Upper lobe of left lung (tissue), 6 donors: Measurements from ENCODE around the gene UBE3B. TPM values are rescaled to one million over a fixed set of nuclear protein-coding genes. Genes with fewer than 3 reads are reported as not detected.
A peak's percentile ranks its signal among the peaks of the same experiment; 100 is the strongest.

Experiments used
- ATAC-seq, 2 donors: fragments of 200-7000 bp; cut with Tn5 transposase; one replicate each; pipeline ENCODE4 v1.9.1; 2022; ENCODE audit warnings: mild to moderate bottlenecking in 2 of 2, moderate library complexity in 2 of 2; ENCODE audit not compliant: low FRiP score in 2 of 2
- DNase-seq, 2 donors: peaks; one replicate each; pipeline ENCODE4 v3.0.0-alpha.2; 2019 to 2020
- H3K27ac ChIP-seq, 4 donors: fragments of 200-600 bp; sonication (generic); one replicate each; pipeline ENCODE4 v1.5.1; 2016 to 2019
- H3K27me3 ChIP-seq, 4 donors: fragments of 200-600 bp; sonication (generic); one replicate each; pipeline ENCODE4 v1.5.1; 2017 to 2019
- H3K36me3 ChIP-seq, 4 donors: fragments of 200-600 bp; sonication (generic); one replicate each; pipeline ENCODE4 v1.5.1; 2016 to 2019
- H3K4me1 ChIP-seq, 4 donors: fragments of 200-600 bp; sonication (generic); one replicate each; pipeline ENCODE4 v1.5.1; 2018 to 2019
- H3K4me3 ChIP-seq, 4 donors: fragments of 200-600 bp; sonication (generic); one replicate each; pipeline ENCODE4 v1.5.1; 2017 to 2019; ENCODE audit warnings: mild to moderate bottlenecking in 2 of 4, moderate library complexity in 1 of 4
- H3K9me3 ChIP-seq, 4 donors: fragments of 200-600 bp; sonication (generic); one replicate each; pipeline ENCODE4 v1.5.1; 2018 to 2019
- EP300 ChIP-seq, 4 donors: sonication (generic); formaldehyde crosslinking; IDR thresholded peaks; one replicate each; pipeline ENCODE4 v1.5.1; 2017; ENCODE audit warnings: antibody characterized with exemption in 4 of 4, control low read depth in 2 of 4
- POLR2A ChIP-seq, 4 donors: fragments of 450-650 bp; IDR thresholded peaks; one replicate each; pipeline ENCODE4 v1.5.1; 2016 to 2017; ENCODE audit warnings: antibody characterized with exemption in 4 of 4, mild to moderate bottlenecking in 2 of 4
- POLR2AphosphoS5 ChIP-seq, 2 donors: sonication (generic); formaldehyde crosslinking; IDR thresholded peaks; one replicate each; pipeline ENCODE4 v1.5.1; 2017; ENCODE audit warnings: antibody characterized with exemption in 2 of 2
- WGBS, 2 donors: methylation state at CpG; one replicate each; pipeline ENCODE4 v1.1.5; 2017 to 2018; 5-methylcytosine and 5-hydroxymethylcytosine counted together
- total RNA-seq, 6 donors: library from RNA; depleted of rRNA in 4 of 6; stranded (reverse); fragments of >200 nt in 4 of 6; gene quantifications; one replicate each; pipeline versions ENCODE4 v1.1.0 to v1.2.1, GENCODE V29; 2016 to 2021
- TF ChIP-seq, protein P1 (sequence below), 6 experiments: fragments of 450-650 bp in 4 of 6; fragments of 200-600 bp in 2 of 6; sonication (generic) in 2 of 6; IDR thresholded peaks; one replicate each; pipeline ENCODE4 v1.5.1; 2016 to 2019; ENCODE audit warnings: antibody characterized with exemption in 6 of 6
- donor health status: DM: no; HTN: no; CAD: no; lungs with moderate emphysema.
- donor health status: DM: no; HTN: yes; CAD: no; lungs with severe emphysema.

Gene UBE3B
- total RNA-seq, 6 donors from 2014 or later = 27.0 to 69.1 (median 44.7) TPM

DNA sequence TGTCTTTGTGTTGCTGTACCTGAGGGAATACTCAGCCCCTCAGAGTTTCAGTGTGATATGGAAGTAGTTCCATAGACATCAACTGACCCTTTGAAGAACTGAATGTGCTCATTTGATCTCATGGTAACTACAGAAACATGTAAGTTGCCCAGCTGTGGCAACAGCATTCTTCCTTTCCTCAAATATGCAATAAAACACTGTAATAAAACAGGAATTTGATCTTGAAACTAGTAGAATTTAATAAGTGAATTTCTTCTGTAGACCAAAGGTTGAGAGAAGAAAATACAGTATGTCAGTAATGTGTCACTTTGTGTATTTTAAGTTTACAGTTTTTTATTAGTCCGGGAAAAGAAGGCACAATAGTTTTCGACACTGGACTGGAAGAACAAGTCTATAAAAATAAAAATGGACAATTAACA, 32.2 kb upstream of the UBE3B start:
- peak overlapping the region in 1 of 4 donors; percentile 48 for H3K27ac ChIP-seq
- no peak for ATAC-seq
- WGBS, 2 donors = 85 to 95% methylated on average over 2 of the region's 2 CpGs

DNA sequence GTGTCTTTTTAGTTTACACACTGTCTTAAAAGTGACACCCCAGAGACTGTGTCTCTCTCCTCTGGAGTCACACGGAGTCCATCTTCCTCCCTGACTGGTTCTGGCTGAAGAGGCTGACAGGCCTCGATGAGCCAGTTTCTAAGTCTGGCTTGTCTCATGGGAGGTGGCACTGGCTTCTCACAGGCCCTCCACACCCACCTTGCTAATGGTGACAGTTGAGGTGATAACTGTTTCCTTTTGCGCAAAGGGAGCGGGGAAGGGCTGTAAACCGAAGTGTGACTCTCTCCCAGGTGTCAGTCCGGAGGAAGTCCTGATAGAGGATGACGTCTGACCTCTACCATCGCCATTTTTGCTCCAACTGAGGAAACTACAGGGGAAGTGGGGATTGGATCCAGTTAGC, 30.6 kb upstream of the UBE3B start:
- Histone ChIP-seq H3K9me3 (no peaks in the 10 kb centered on the region), H3K4me1 (peaks cover 0 to 24% (median 19%) of the 10 kb centered on the region in 4 donors), H3K36me3 (peaks cover 3 to 77% (median 29%) of the 10 kb centered on the region in 4 donors), H3K27ac (no peak overlapping the region), H3K4me3 (no peak overlapping the region), H3K27me3 (no peaks in the 10 kb centered on the region)
- whole genome bisulfite sequencing, 2 donors = 88 to 92% methylated on average over 8 of the region's 8 CpGs
- DNase-seq = no peak
- TF ChIP-seq POLR2AphosphoS5 (IDR thresholded peaks at IDR 0.05) (no peak), EP300 (IDR thresholded peaks at IDR 0.05) (no peak), POLR2A (IDR thresholded peaks at IDR 0.05) (no peak)
- TF ChIP-seq, protein P1, sequence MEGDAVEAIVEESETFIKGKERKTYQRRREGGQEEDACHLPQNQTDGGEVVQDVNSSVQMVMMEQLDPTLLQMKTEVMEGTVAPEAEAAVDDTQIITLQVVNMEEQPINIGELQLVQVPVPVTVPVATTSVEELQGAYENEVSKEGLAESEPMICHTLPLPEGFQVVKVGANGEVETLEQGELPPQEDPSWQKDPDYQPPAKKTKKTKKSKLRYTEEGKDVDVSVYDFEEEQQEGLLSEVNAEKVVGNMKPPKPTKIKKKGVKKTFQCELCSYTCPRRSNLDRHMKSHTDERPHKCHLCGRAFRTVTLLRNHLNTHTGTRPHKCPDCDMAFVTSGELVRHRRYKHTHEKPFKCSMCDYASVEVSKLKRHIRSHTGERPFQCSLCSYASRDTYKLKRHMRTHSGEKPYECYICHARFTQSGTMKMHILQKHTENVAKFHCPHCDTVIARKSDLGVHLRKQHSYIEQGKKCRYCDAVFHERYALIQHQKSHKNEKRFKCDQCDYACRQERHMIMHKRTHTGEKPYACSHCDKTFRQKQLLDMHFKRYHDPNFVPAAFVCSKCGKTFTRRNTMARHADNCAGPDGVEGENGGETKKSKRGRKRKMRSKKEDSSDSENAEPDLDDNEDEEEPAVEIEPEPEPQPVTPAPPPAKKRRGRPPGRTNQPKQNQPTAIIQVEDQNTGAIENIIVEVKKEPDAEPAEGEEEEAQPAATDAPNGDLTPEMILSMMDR (IDR thresholded peaks at IDR 0.05) = no peak
- no peak for ATAC-seq

More for the DNA sequence above, 32.2 kb upstream of the UBE3B start:
- Histone ChIP-seq H3K9me3 (no peaks in the 10 kb centered on the region), H3K27me3 (no peaks in the 10 kb centered on the region), H3K4me3 (no peak overlapping the region), H3K36me3 (peaks cover 0 to 60% (median 19%) of the 10 kb centered on the region in 4 donors), H3K4me1 (peaks cover 0 to 21% (median 13%) of the 10 kb centered on the region in 4 donors)
- DNase-seq = no peak
- TF ChIP-seq EP300 (IDR thresholded peaks at IDR 0.05) = no peak
- no peak for TF ChIP-seq POLR2AphosphoS5 (IDR thresholded peaks at IDR 0.05)
- TF ChIP-seq POLR2A (IDR thresholded peaks at IDR 0.05) = no peak
- TF ChIP-seq, protein P1 (IDR thresholded peaks at IDR 0.05) = no peak

DNA sequence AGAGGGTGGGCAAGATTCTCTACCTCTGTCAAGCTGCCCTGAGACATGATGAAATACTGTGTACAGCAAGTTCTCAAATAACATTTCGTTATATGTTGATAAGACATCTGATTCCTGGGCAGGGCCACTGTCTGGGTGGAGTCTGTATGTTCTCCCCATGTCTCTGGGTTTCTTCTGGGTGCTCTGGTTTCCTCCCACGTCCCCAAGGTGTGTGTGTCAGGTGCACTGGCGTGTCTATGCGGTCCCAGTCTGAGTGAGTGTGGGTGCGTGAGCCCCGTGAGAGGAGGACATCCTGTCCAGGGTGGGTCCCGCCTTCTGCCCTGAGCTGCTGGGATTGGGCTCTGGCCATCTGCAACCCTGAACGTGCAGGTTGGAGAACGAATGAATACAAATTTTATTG, 30.0 kb upstream of the UBE3B start:
- 76 to 83% methylated on average over 9 of the region's 9 CpGs for WGBS, 2 donors
- no peak for DNase-seq
- no peak overlapping the region for H3K27ac ChIP-seq
- no peaks in the 10 kb centered on the region for H3K27me3 ChIP-seq
- no peak for ATAC-seq
- TF ChIP-seq, protein P1 (IDR thresholded peaks at IDR 0.05) = no peak
- no peak for TF ChIP-seq POLR2AphosphoS5 (IDR thresholded peaks at IDR 0.05)
- no peak for TF ChIP-seq POLR2A (IDR thresholded peaks at IDR 0.05)
- no peak for TF ChIP-seq EP300 (IDR thresholded peaks at IDR 0.05)
- H3K9me3 ChIP-seq = no peaks in the 10 kb centered on the region
- no peak overlapping the region for H3K4me3 ChIP-seq
- peaks cover 0 to 24% (median 19%) of the 10 kb centered on the region in 4 donors for H3K4me1 ChIP-seq
- H3K36me3 ChIP-seq = peaks cover 3 to 83% (median 34%) of the 10 kb centered on the region in 4 donors

DNA sequence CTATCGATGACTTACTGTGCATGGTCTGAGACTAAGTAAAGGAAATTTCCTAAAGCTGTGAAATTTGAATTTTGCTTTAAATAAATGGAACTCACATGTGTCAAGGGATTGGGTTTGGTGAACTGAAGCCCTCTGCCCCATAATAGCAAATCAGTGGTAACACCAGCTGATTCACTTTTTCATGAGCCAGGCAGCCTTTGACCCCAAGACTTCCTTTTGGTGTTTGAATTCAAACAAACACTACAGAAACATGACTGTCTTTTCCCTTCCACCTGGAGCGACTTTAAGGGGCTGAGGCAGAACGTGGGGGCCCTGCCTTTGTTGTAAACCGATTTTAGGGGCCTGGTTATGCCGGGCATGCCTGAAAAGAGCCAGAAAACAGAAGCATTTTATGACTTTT, 29.2 kb upstream of the UBE3B start:
- 66 to 76% methylated on average over 5 of the region's 5 CpGs for WGBS, 2 donors
- peaks cover 6 to 91% (median 41%) of the 10 kb centered on the region in 4 donors for H3K36me3 ChIP-seq
- TF ChIP-seq EP300 (IDR thresholded peaks at IDR 0.05) = no peak
- TF ChIP-seq POLR2AphosphoS5 (IDR thresholded peaks at IDR 0.05) = no peak
- TF ChIP-seq, protein P1 (IDR thresholded peaks at IDR 0.05) = no peak
- no peak for TF ChIP-seq POLR2A (IDR thresholded peaks at IDR 0.05)
- H3K27me3 ChIP-seq = no peaks in the 10 kb centered on the region
- peaks cover 0 to 24% (median 19%) of the 10 kb centered on the region in 4 donors for H3K4me1 ChIP-seq
- ATAC-seq (no peak), DNase-seq (no peak)
- no peak overlapping the region for H3K4me3 ChIP-seq
- H3K9me3 ChIP-seq = no peaks in the 10 kb centered on the region
- no peak overlapping the region for H3K27ac ChIP-seq
